Activated T-helper 2 cell treated with anti-CD3 and anti-CD28 coated beads, Interferon-gamma antibody, Interleukin-2, Interleukin-4, amounts not matched to agents 10 μg/mL and 5 μg/mL and 100 μg/mL, durations not matched to agents 14 hours and 24 hours and 36 hours (primary cell): ENCODE results near the gene RBP5. TPM values are rescaled to one million over a fixed set of nuclear protein-coding genes. Genes with fewer than 3 reads are reported as not detected.
A peak's percentile ranks its signal among the peaks of the same experiment; 100 is the strongest.

ENCODE experiments used
- DNase-seq: peaks from one replicate; pipeline ENCODE4 v3.0.0; 2021; ENCODE audit warnings: low spot score
- H3K27ac Mint-ChIP-seq: one replicate; pipeline ENCODE4 v1.8.0; 2021; ENCODE audit warnings: mixed read lengths
- H3K27me3 Mint-ChIP-seq: one replicate; pipeline ENCODE4 v1.8.0; 2021; ENCODE audit warnings: low read depth, mixed read lengths
- H3K36me3 Mint-ChIP-seq: one replicate; pipeline ENCODE4 v1.8.0; 2021; ENCODE audit warnings: low read depth, mixed read lengths
- H3K4me1 Mint-ChIP-seq: one replicate; pipeline ENCODE4 v1.8.0; 2021; ENCODE audit warnings: low read depth, mixed read lengths
- H3K4me3 Mint-ChIP-seq: one replicate; pipeline ENCODE4 v1.8.0; 2021; ENCODE audit warnings: low read depth, mild to moderate bottlenecking, moderate library complexity, mixed read lengths
- H3K9me3 Mint-ChIP-seq: one replicate; pipeline ENCODE4 v1.8.0; 2021; ENCODE audit warnings: mixed read lengths
- intact Hi-C: fragments of 100-400 bp; cut with micrococcal nuclease; formaldehyde crosslinking; loops from one replicate; pipeline ENCODE4 v1.15.1; 2023
- total RNA-seq: library from RNA; stranded (reverse); gene quantifications from 2 replicates; pipeline ENCODE4 v1.2.3, GENCODE V29; 2022

Gene RBP5
- total RNA-seq = 1.2 TPM in 1 of 2 replicates, not detected in the other

- Mint-ChIP-seq H3K4me1 (peaks cover 30% of the 10 kb centered on the region), H3K4me3 (peak within 1 kb of the TSS; percentile 98), H3K9me3 (no peaks in the 10 kb centered on the region), H3K27me3 (no peaks in the 10 kb centered on the region), H3K36me3 (peaks cover 19% of the 10 kb centered on the region), H3K27ac (no peak within 1 kb of the TSS)
- intact Hi-C loops = no loop called here
- no peak for DNase-seq
Observed at GRCh38 chr12:7128681-7129286, at the start of gene RBP5. Gene RBP5, minus strand, starts transcription at chr12:7128889. Its CDS starts 114 bp downstream, at chr12:7128775.

- Mint-ChIP-seq H3K9me3 (peaks cover 8% of the 10 kb centered on the region), H3K36me3 (no peaks in the 10 kb centered on the region), H3K27me3 (peaks cover 27% of the 10 kb centered on the region), H3K27ac (no peak overlapping the region), H3K4me1 (no peaks in the 10 kb centered on the region), H3K4me3 (no peak overlapping the region)
- DNase-seq = no peak
- intact Hi-C loops = no loop called here
Observed at GRCh38 chr12:7178481-7178880, 49.8 kb upstream of the RBP5 start.

GRCh38 chr12:7176595-7176994 is 47.9 kb upstream of the RBP5 start:
- Mint-ChIP-seq H3K27ac (no peak overlapping the region), H3K9me3 (peaks cover 20% of the 10 kb centered on the region), H3K36me3 (no peaks in the 10 kb centered on the region), H3K27me3 (peaks cover 31% of the 10 kb centered on the region), H3K4me3 (no peak overlapping the region), H3K4me1 (no peaks in the 10 kb centered on the region)
- DNase-seq = no peak
- intact Hi-C loops = no loop called here

GRCh38 chr12:7175493-7175892 is 46.8 kb upstream of the RBP5 start:
- Mint-ChIP-seq H3K9me3 (peaks cover 30% of the 10 kb centered on the region), H3K27ac (no peak overlapping the region), H3K36me3 (no peaks in the 10 kb centered on the region), H3K4me1 (no peaks in the 10 kb centered on the region), H3K27me3 (peaks cover 28% of the 10 kb centered on the region), H3K4me3 (no peak overlapping the region)
- intact Hi-C loops = no loop called here
- DNase-seq = no peak

GRCh38 chr12:7171854-7172253 is 43.2 kb upstream of the RBP5 start:
- Mint-ChIP-seq H3K27ac (no peak overlapping the region), H3K36me3 (peaks cover 5% of the 10 kb centered on the region), H3K4me3 (no peak overlapping the region), H3K27me3 (peaks cover 15% of the 10 kb centered on the region), H3K9me3 (peaks cover 61% of the 10 kb centered on the region), H3K4me1 (no peaks in the 10 kb centered on the region)
- intact Hi-C loops = no loop called here
- no peak for DNase-seq

GRCh38 chr12:7169951-7170350 is 41.3 kb upstream of the RBP5 start:
- Mint-ChIP-seq H3K27ac (no peak overlapping the region), H3K4me1 (no peaks in the 10 kb centered on the region), H3K4me3 (no peak overlapping the region), H3K36me3 (peaks cover 5% of the 10 kb centered on the region), H3K9me3 (peaks cover 68% of the 10 kb centered on the region), H3K27me3 (peaks cover 7% of the 10 kb centered on the region)
- intact Hi-C loops = no loop called here
- DNase-seq = no peak

GRCh38 chr12:7162691-7163114 is 34.0 kb upstream of the RBP5 start:
- peaks cover 18% of the 10 kb centered on the region for H3K9me3 Mint-ChIP-seq
- H3K4me1 Mint-ChIP-seq = peaks cover 7% of the 10 kb centered on the region
- H3K4me3 Mint-ChIP-seq = no peak overlapping the region
- H3K27ac Mint-ChIP-seq = no peak overlapping the region
- intact Hi-C loops = no loop called here
- DNase-seq = no peak
- H3K27me3 Mint-ChIP-seq = peaks cover 15% of the 10 kb centered on the region
- H3K36me3 Mint-ChIP-seq = no peaks in the 10 kb centered on the region

- H3K4me3 Mint-ChIP-seq = no peak overlapping the region
- peaks cover 10% of the 10 kb centered on the region for H3K9me3 Mint-ChIP-seq
- no peak for DNase-seq
- peaks cover 15% of the 10 kb centered on the region for H3K27me3 Mint-ChIP-seq
- no peak overlapping the region for H3K27ac Mint-ChIP-seq
- peaks cover 7% of the 10 kb centered on the region for H3K4me1 Mint-ChIP-seq
- intact Hi-C loops = no loop called here
- H3K36me3 Mint-ChIP-seq = no peaks in the 10 kb centered on the region
Observed at GRCh38 chr12:7161811-7162210, 33.1 kb upstream of the RBP5 start.

GRCh38 chr12:7161327-7161726 is 32.6 kb upstream of the RBP5 start:
- peaks cover 6% of the 10 kb centered on the region for H3K9me3 Mint-ChIP-seq
- DNase-seq = no peak
- intact Hi-C loops = no loop called here
- no peak overlapping the region for H3K27ac Mint-ChIP-seq
- H3K4me1 Mint-ChIP-seq = peaks cover 7% of the 10 kb centered on the region
- H3K27me3 Mint-ChIP-seq = peaks cover 15% of the 10 kb centered on the region
- no peaks in the 10 kb centered on the region for H3K36me3 Mint-ChIP-seq
- no peak overlapping the region for H3K4me3 Mint-ChIP-seq

- H3K9me3 Mint-ChIP-seq = peaks cover under 1% of the 10 kb centered on the region
- no peak overlapping the region for H3K4me3 Mint-ChIP-seq
- peaks cover 15% of the 10 kb centered on the region for H3K27me3 Mint-ChIP-seq
- H3K27ac Mint-ChIP-seq = peak overlapping the region; percentile 38
- peaks cover 2% of the 10 kb centered on the region for H3K36me3 Mint-ChIP-seq
- no peak for DNase-seq
- H3K4me1 Mint-ChIP-seq = peaks cover 7% of the 10 kb centered on the region
- intact Hi-C loops = no loop called here
Observed at GRCh38 chr12:7160183-7160582, 31.5 kb upstream of the RBP5 start.

GRCh38 chr12:7158781-7159609 is 30.3 kb upstream of the RBP5 start:
- H3K4me3 Mint-ChIP-seq = no peak overlapping the region

GRCh38 chr12:7157391-7157790 is 28.7 kb upstream of the RBP5 start:
- peaks cover 14% of the 10 kb centered on the region for H3K36me3 Mint-ChIP-seq
- H3K27me3 Mint-ChIP-seq = peaks cover 7% of the 10 kb centered on the region
- H3K4me1 Mint-ChIP-seq = peaks cover 3% of the 10 kb centered on the region
- no peak for DNase-seq
- intact Hi-C loops = no loop called here
- no peaks in the 10 kb centered on the region for H3K9me3 Mint-ChIP-seq
- no peak overlapping the region for H3K4me3 Mint-ChIP-seq
- no peak overlapping the region for H3K27ac Mint-ChIP-seq

More at GRCh38 chr12:7158781-7159609, 30.3 kb upstream of the RBP5 start:
- no peaks in the 10 kb centered on the region for H3K9me3 Mint-ChIP-seq
- DNase-seq = no peak
- H3K4me1 Mint-ChIP-seq = peaks cover 7% of the 10 kb centered on the region
- H3K36me3 Mint-ChIP-seq = peaks cover 8% of the 10 kb centered on the region
- H3K27ac Mint-ChIP-seq = no peak overlapping the region
- intact Hi-C loops = no loop called here
- peaks cover 15% of the 10 kb centered on the region for H3K27me3 Mint-ChIP-seq
